SU-DHL-6 (cell line): Measurements from ENCODE around the gene CDK10.

ENCODE experiments used
- H2AFZ ChIP-seq: fragments of 200-600 bp; sonication (generic); 2 replicates; pipeline ENCODE4 v1.6.1; 2014; ENCODE audit warnings: low read depth, mild to moderate bottlenecking, moderate library complexity, mixed read lengths, antibody characterized with exemption, low read length; ENCODE audit not compliant: severe bottlenecking
- H3F3A ChIP-seq: fragments of 200-600 bp; shearing (Covaris generic); 2 replicates; pipeline ENCODE4 v1.6.0; 2016; ENCODE audit warnings: antibody characterized with exemption, mild to moderate bottlenecking; ENCODE audit not compliant: insufficient read depth
- H3K27ac ChIP-seq: fragments of 200-600 bp; sonication (generic); 2 replicates; pipeline ENCODE4 v1.5.1; 2016; ENCODE audit warnings: low read depth, mild to moderate bottlenecking, low read length, moderate library complexity, mixed read lengths
- H3K27me3 ChIP-seq: fragments of 200-600 bp; sonication (generic), shearing (Covaris generic); 2 replicates; pipeline ENCODE4 v1.6.0; 2014; ENCODE audit warnings: mild to moderate bottlenecking, low read length
- H3K36me3 ChIP-seq: fragments of 200-600 bp; sonication (generic); 2 replicates; pipeline ENCODE4 v1.6.1; 2014; ENCODE audit warnings: mild to moderate bottlenecking, low read length, mixed read lengths
- H3K4me2 ChIP-seq: fragments of 300-600, 200-600 bp; shearing (Covaris generic), sonication (generic); 2 replicates; pipeline ENCODE4 v1.6.0; 2014; ENCODE audit warnings: low read length, low read depth, mild to moderate bottlenecking; ENCODE audit not compliant: poor library complexity, severe bottlenecking
- H3K4me3 ChIP-seq: fragments of 200-600 bp; sonication (generic); 2 replicates; pipeline ENCODE4 v1.5.1; 2014; ENCODE audit warnings: antibody characterized with exemption, low read length, mild to moderate bottlenecking, mixed read lengths; ENCODE audit not compliant: insufficient read depth, poor library complexity, severe bottlenecking
- H3K79me2 ChIP-seq: fragments of 200-600 bp; sonication (generic); 2 replicates; pipeline ENCODE4 v1.6.1; 2014; ENCODE audit warnings: mild to moderate bottlenecking, low read length, moderate library complexity; ENCODE audit not compliant: insufficient read depth
- H3K9ac ChIP-seq: fragments of 200-600 bp; sonication (generic); 2 replicates; pipeline ENCODE4 v1.7.0; 2014; ENCODE audit warnings: mild to moderate bottlenecking, low read length
- H3K9me2 ChIP-seq: fragments of 200-600 bp; sonication (generic); replicated peaks from 2 replicates; pipeline ENCODE4 v1.6.1; 2014; ENCODE audit warnings: low read length; ENCODE audit not compliant: insufficient read depth
- H3K9me3 ChIP-seq: fragments of 200-600 bp; sonication (generic); 2 replicates; pipeline ENCODE4 v1.6.1; 2014; ENCODE audit warnings: low read length, mixed read lengths; ENCODE audit not compliant: insufficient read depth
- H4K20me1 ChIP-seq: fragments of 200-600 bp; sonication (generic); 2 replicates; pipeline ENCODE4 v1.6.1; 2014; ENCODE audit warnings: low read depth, mild to moderate bottlenecking, antibody characterized with exemption, low read length, moderate library complexity, mixed read lengths
- CTCF ChIP-seq: fragments of 200-600 bp; sonication (generic); IDR thresholded peaks from one replicate; pipeline ENCODE4 v1.5.1; 2017; ENCODE audit warnings: antibody characterized with exemption, mild to moderate bottlenecking, low read length, moderate library complexity; ENCODE audit not compliant: insufficient read depth, poor library complexity, severe bottlenecking
- EZH2phosphoT487 ChIP-seq: fragments of 200-600 bp; sonication (generic), shearing (Covaris generic); conservative IDR thresholded peaks from 2 replicates; pipeline ENCODE4 v1.6.1; 2018; ENCODE audit warnings: mild to moderate bottlenecking, antibody characterized with exemption, low read length, moderate library complexity, mixed read lengths

CDK10 gene

DNA sequence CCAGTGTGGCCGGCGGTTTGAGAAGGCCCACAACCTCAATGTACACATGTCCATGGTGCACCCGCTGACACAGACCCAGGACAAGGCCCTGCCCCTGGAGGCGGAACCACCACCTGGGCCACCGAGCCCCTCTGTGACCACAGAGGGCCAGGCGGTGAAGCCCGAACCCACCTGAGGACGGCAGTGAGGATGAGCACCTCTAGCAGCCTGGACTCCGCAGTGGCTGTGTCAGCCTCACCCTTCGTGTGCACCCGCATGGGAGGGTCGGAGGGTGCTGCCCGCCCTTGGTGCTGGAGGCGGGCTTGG, 51.5 kb downstream of the CDK10 start:
- Histone ChIP-seq H3F3A (peaks cover 12% of the 10 kb centered on the region), H3K9ac (no peak overlapping the region), H3K27ac (no peak overlapping the region), H3K27me3 (no peaks in the 10 kb centered on the region), H3K4me3 (no peak overlapping the region), H3K9me3 (no peaks in the 10 kb centered on the region), H3K9me2 (no peaks in the 10 kb centered on the region), H2AFZ (no peak overlapping the region), H3K79me2 (no peaks in the 10 kb centered on the region), H4K20me1 (0 out of 2 replicates have a peak, but pooled peaks cover 2% of the 10 kb centered on the region), H3K4me2 (no peak overlapping the region), H3K36me3 (peaks cover 14% of the 10 kb centered on the region; the same call in 1 of the 2 replicates)
- no peak for TF ChIP-seq EZH2phosphoT487
- TF ChIP-seq CTCF: no peak

DNA sequence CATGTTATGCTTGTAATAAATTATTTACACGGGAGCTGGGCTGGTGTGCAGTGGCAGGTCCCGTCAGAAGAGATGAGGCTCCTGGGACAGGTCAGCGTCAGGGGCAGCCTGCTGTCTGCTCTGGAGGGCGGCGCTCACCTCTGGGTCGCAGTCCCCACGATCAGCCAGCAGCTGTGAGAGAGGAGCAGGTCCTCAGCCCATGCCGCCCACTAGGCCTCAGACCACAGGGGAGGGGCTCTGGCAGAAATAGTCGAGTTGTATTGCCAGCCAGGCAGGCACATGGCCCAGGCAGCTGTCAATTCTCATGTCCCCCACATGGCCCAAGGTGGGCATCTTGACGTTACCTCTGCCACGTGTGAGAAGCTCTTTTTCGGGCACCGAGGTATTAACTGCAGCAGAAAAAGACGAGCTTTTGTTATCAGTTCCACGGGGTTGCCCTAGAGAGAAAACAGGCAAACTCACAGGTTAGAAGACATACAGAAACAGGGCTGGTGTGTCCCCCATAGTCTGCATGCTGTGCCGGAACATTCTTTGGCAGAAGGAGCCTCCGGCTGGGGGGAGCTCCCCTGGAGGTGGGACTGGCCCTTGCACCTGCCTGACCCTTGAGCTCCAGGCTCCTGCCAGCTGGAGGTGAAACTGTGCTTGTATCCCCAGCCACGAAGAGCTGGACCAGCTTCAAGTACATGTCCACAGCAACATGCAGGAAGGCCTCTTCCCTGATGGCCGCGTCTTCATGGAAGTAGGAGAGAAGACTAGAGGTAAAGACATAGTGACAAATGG, 52.2 kb downstream of the CDK10 start:
- Histone ChIP-seq H3K9me2 (no peaks in the 10 kb centered on the region), H3K79me2 (no peaks in the 10 kb centered on the region), H3K9ac (no peak overlapping the region), H3K36me3 (peaks cover 14% of the 10 kb centered on the region; the same call in 1 of the 2 replicates), H3F3A (peaks cover 12% of the 10 kb centered on the region), H2AFZ (no peak overlapping the region), H3K27me3 (no peaks in the 10 kb centered on the region), H3K4me2 (no peak overlapping the region), H3K9me3 (no peaks in the 10 kb centered on the region), H3K27ac (no peak overlapping the region), H3K4me3 (no peak overlapping the region), H4K20me1 (0 out of 2 replicates have a peak, but pooled peaks cover 2% of the 10 kb centered on the region)
- TF ChIP-seq CTCF: no peak
- no peak for TF ChIP-seq EZH2phosphoT487

GRCh38 chr16:89739383-89739782, 52.9 kb downstream of the CDK10 start:
- Histone ChIP-seq H3K36me3 (peaks cover 14% of the 10 kb centered on the region; the same call in 1 of the 2 replicates), H3K27me3 (no peaks in the 10 kb centered on the region), H3F3A (peaks cover 12% of the 10 kb centered on the region), H2AFZ (no peak overlapping the region), H3K9ac (no peak overlapping the region), H3K79me2 (no peaks in the 10 kb centered on the region), H3K27ac (no peak overlapping the region), H4K20me1 (0 out of 2 replicates have a peak, but pooled peaks cover 2% of the 10 kb centered on the region), H3K4me2 (no peak overlapping the region), H3K9me3 (no peaks in the 10 kb centered on the region), H3K4me3 (no peak overlapping the region), H3K9me2 (no peaks in the 10 kb centered on the region)
- TF ChIP-seq CTCF: no peak
- no peak for TF ChIP-seq EZH2phosphoT487
